Mammary microvascular endothelial cell (primary cell): ENCODE results near the gene ECSCR. TPM values are rescaled to one million over a fixed set of nuclear protein-coding genes. Genes with fewer than 3 reads are reported as not detected.

Source experiments
- total RNA-seq: library from RNA; depleted of rRNA; stranded (reverse); fragments of >200 nt; gene quantifications from 2 replicates; pipeline ENCODE4 v1.2.3, GENCODE V29; 2015

ECSCR gene
- total RNA-seq: 547 and 613 TPM in 2 replicates

GRCh38 chr5:139462586-139463276 is at the start of gene ECSCR:
Gene ECSCR, minus strand, starts transcription at chr5:139462743. Its CDS starts 73 bp downstream, at chr5:139462670.

GRCh38 chr5:139482050-139482889 is 19.7 kb upstream of the ECSCR start, which contains the start of gene STING1:
Gene STING1, minus strand, starts transcription at chr5:139482758. Its CDS starts 1,054 bp downstream, at chr5:139481704.

GRCh38 chr5:139470821-139471300 is 8.3 kb upstream of the ECSCR start, which contains the start of gene SMIM33:
Gene SMIM33, plus strand, starts transcription at chr5:139471004. Its CDS starts 118 bp downstream, at chr5:139471122.

GRCh38 chr5:139439013-139439903 is 23.3 kb downstream of the ECSCR start, which contains the start of gene DNAJC18:
Gene DNAJC18, minus strand, starts transcription at chr5:139439525. Its CDS starts 80 bp downstream, at chr5:139439445.

GRCh38 chr5:139403787-139404483 is 58.6 kb downstream of the ECSCR start, which contains the start of gene SPATA24:
Gene SPATA24, minus strand, starts transcription at chr5:139404089. Its CDS starts 29 bp downstream, at chr5:139404060.

Other genes with a start within 250 kb of the ECSCR start
- 170 and 174 TPM in 2 replicates for gene MATR3, start 169.0 kb downstream of the ECSCR start, total RNA-seq
- gene PAIP2, start 120.9 kb downstream of the ECSCR start, total RNA-seq: 38.3 and 51.0 TPM in 2 replicates
- gene SLC23A1, start 79.4 kb downstream of the ECSCR start, total RNA-seq: not detected in 2 replicates
- not detected in 2 replicates for gene MZB1, start 72.8 kb downstream of the ECSCR start, total RNA-seq
- gene PROB1, start 67.6 kb downstream of the ECSCR start, total RNA-seq: 2.5 and 3.6 TPM in 2 replicates
- gene SPATA24, start 58.7 kb downstream of the ECSCR start, total RNA-seq: 4.6 and 7.8 TPM in 2 replicates
- gene DNAJC18, start 23.2 kb downstream of the ECSCR start, total RNA-seq: 3.6 and 3.7 TPM in 2 replicates
- gene SMIM33, start 8.3 kb upstream of the ECSCR start, total RNA-seq: not detected in 2 replicates
- gene STING1, start 20.0 kb upstream of the ECSCR start, total RNA-seq: 82.1 and 120 TPM in 2 replicates
- 101 and 110 TPM in 2 replicates for gene UBE2D2, start 98.6 kb upstream of the ECSCR start, total RNA-seq
- 6.0 and 7.9 TPM in 2 replicates for gene CXXC5, start 185.6 kb upstream of the ECSCR start, total RNA-seq